Measurements from ENCODE around the gene S100A5.

S100A5 gene

DNA sequence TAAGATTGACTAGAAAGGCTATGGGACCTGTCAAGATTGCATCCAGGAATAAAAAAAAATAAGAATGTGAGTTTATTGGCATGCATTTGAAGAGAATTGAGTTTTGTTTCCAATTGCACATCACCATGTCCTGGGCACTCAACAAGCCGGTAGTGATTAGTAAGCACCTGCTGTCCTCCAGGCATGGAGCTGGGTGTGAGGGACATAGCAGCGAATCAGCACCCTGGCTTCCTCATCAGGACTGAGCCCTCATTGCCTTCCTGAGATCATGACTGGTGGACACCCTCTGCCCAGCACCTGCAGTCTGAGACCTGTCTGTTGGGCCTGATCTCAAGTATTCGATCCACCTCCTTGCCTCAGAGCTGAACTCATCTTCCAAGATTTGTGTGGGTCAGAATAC is 31.7 kb downstream of the S100A5 start:
- H3K4me3 ChIP-seq (replicated peaks; ENCODE audit: low read depth, low read length) = no peak overlapping the region
- DNase-seq (ENCODE audit: low read depth) = no peak
- TF ChIP-seq, protein P1, sequence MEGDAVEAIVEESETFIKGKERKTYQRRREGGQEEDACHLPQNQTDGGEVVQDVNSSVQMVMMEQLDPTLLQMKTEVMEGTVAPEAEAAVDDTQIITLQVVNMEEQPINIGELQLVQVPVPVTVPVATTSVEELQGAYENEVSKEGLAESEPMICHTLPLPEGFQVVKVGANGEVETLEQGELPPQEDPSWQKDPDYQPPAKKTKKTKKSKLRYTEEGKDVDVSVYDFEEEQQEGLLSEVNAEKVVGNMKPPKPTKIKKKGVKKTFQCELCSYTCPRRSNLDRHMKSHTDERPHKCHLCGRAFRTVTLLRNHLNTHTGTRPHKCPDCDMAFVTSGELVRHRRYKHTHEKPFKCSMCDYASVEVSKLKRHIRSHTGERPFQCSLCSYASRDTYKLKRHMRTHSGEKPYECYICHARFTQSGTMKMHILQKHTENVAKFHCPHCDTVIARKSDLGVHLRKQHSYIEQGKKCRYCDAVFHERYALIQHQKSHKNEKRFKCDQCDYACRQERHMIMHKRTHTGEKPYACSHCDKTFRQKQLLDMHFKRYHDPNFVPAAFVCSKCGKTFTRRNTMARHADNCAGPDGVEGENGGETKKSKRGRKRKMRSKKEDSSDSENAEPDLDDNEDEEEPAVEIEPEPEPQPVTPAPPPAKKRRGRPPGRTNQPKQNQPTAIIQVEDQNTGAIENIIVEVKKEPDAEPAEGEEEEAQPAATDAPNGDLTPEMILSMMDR (IDR thresholded peaks at IDR 0.05; ENCODE audit: low read length, missing control alignments) = no peak

DNA sequence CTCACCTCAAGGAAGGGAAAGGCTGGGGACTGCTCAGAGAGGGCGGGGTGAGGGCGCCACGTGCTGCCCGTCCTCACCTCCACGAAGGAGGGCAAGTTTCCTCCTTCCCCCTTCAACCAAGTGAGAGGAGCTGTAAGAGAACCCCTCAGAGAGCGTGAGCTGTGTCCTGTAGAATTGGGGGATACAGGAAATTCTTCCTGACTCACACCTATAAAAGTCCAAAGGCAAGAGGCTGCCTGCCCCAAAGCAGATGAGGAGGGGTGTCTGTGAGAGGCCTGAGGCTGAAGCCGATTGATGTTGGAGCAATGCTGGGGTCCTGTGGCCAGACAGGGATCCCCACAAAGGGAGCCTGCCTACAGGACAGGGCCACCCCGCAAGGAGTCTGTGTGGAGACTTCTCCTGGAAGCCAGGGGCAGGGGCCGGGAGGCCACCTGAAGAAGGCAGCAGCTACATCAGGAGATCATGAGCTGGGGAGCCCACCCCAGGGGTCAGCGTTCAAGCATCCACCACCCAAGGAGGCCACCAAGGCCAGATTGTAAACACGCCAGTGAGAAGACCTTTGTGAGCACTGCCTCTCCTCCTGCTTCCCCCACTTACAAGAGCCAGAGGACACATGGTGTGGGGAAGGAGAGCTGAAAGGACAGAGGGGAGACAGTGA is 32.7 kb downstream of the S100A5 start:
- TF ChIP-seq, protein P1 (IDR thresholded peaks at IDR 0.05; ENCODE audit: low read length, missing control alignments) = no peak
- no peak for DNase-seq (ENCODE audit: low read depth)
- H3K4me3 ChIP-seq (replicated peaks; ENCODE audit: low read depth, low read length) = no peak overlapping the region

DNA sequence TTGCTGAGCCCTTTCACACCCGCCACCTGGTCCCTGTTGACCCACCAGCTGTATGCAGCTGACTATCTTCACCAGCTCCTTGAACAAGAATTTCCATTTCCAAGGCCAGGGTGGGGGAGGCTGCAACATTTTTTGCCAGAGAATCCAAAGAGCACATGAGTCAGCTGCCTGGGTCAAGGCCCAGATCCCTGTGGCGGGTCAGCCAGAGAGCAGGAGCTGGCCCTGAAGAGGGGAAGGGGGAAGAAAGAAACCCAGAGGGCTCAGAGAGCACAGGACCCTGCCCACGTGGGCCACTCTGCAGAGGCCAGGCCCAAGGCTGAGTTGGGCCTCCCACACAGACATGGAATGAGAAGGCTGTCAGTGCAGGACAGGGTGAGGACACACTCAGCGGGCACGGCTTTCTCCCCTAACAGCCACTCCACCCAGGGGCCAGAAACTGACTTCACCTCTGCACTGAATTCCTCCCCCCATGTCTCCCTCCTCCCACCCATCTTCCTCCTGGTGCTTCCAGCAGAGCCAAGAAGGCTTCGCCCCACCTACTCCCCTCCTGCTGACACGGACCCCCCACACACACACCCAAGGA is 33.8 kb downstream of the S100A5 start:
- peak overlapping the region; percentile 10 for H3K4me3 ChIP-seq (replicated peaks; ENCODE audit: low read depth, low read length)
- peak; percentile 94 for DNase-seq (ENCODE audit: low read depth)
- TF ChIP-seq, protein P1 (IDR thresholded peaks at IDR 0.05; ENCODE audit: low read length, missing control alignments) = no peak

DNA sequence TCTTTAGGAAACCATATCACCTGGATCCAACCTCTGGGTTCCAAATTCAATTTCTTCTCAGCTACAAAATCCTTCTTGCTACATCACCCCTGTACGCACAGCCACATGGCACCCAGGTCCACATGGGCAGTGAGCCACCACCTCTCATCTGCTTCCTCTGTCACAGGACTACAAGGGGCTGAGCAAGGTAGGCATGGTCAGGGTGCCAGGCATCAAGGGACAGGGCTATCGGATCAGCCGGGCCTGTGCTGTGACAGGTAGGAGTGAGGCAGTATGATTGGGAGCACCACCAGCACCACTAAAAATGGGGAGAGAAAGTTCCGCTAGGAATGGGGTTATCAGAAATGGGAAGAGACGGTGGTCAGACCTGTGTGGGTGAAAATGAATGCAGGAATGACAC is 34.3 kb downstream of the S100A5 start:
- H3K4me3 ChIP-seq (replicated peaks; ENCODE audit: low read depth, low read length) = no peak overlapping the region

DNA sequence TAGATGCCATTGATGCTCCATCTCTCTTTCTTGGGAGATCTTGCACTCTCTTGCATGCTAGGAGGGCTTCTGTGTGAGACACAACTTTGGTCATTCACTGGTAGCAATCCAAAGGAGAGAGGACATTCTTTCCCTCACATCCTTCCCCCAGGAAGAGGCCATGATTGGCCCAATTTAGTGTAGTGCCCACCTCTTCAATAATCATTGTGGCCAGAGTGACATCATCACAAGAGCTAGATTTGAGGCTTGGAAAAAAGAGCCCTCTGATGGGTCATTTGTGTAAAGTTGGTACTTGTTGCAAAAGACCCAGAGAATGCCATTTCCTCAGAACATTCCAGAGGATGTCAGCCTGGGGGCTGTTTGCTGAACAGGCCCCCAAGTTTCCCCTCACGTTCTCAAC is 35.2 kb downstream of the S100A5 start:
- H3K4me3 ChIP-seq (replicated peaks; ENCODE audit: low read depth, low read length) = no peak overlapping the region
- DNase-seq (ENCODE audit: low read depth) = peak; percentile 23
- TF ChIP-seq, protein P1 (IDR thresholded peaks at IDR 0.05; ENCODE audit: low read length, missing control alignments) = no peak

More for the DNA sequence above, 34.3 kb downstream of the S100A5 start:
- TF ChIP-seq, protein P1 (IDR thresholded peaks at IDR 0.05; ENCODE audit: low read length, missing control alignments) = no peak
- no peak for DNase-seq (ENCODE audit: low read depth)

DNA sequence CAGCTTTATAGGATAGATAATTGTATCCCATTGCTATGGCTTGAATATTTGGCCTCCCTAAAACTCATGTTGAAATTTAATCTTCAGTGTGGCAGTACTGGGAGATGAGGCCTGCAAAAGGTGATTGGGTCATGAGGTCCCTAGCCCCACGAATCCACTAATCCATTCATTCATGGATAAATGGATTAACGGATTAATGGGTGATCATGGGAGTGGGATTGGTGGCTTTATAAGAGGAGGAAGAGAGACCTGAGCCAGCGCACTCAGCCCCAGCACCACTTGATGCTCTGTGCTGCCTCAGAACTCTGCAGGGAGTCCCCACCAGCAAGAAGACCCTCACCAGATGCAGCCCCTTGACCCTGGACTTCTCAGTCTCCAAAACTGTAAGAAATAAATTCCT is 37.0 kb downstream of the S100A5 start:
- no peak for DNase-seq (ENCODE audit: low read depth)
- TF ChIP-seq, protein P1 (IDR thresholded peaks at IDR 0.05; ENCODE audit: low read length, missing control alignments) = no peak
- no peak overlapping the region for H3K4me3 ChIP-seq (replicated peaks; ENCODE audit: low read depth, low read length)

DNA sequence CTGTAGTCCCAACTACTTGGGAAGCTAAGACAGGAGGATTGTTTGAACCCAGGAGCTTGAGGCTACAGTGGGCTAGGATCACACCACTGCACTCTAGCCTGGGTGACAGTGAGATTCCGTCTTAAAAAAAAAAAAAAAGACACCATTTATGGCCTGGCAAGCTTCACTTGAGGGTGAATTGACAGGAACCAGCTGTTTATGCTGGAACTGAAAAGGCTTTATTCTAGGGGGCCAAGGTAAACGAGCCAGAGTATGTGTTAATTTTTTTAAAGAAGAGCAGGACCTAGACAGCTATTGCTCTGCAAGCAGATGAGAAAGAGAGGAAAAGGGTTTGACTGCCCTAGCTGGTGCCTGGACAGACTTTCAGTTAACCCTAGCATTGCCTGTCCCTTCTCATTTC is 42.0 kb downstream of the S100A5 start:
- DNase-seq (ENCODE audit: low read depth) = peak; percentile 57
- no peak overlapping the region for H3K4me3 ChIP-seq (replicated peaks; ENCODE audit: low read depth, low read length)
- TF ChIP-seq, protein P1 (IDR thresholded peaks at IDR 0.05; ENCODE audit: low read length, missing control alignments) = no peak

Data from fibroblast of pulmonary artery (primary cell).